Measurements from ENCODE around the gene IL1RN.
"Not testable (repeated sequence)": the region's sequence is repeated elsewhere in the genome, so short reads cannot be mapped to it uniquely, and the experiment has no call there.

IL1RN gene

DNA sequence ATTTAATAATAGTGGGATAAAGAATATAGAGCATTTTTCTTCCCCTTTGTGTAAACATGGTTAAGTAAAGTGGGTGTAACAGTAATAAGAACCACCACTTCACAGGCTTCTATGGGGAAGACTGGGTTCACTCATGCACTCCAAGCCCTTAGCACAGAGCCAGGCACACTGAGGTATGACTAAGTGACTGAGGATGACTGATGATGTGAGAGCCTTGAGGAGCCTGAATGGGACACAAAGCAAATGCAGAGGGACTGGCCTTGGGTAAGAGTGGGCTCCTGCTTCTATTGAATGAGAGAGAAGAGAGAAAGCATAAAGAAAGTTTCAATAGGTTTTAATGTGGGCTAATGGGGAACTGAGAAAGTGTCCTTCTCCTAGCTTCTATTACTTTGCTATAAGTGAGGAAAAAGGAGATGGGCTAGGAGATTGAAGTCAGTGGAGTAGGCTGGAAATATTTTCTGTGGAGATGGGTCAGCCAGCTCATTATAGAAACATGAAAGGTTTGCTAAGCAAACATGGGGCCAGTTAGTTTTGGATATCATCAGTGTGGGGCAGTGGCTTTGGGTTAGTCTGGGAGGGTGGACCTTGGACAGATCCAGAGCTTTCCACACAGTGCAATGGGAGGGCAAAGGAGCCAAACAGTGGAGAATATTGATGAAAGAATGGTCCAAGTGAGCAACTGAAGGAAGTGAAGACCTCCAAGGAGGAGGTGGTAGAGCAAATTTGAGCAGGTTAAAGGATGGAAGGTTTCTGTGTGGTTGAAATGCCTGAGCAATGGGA lies 39.0 kb upstream of the IL1RN start:
- H3K36me3 ChIP-seq (ENCODE audit: control insufficient read depth, insufficient read depth, low read length), result no peaks in the 10 kb centered on the region
- H3K27me3 ChIP-seq (ENCODE audit: control insufficient read depth, insufficient read depth, low read length, poor library complexity, severe bottlenecking), result peaks cover 3% of the 10 kb centered on the region
- no peak overlapping the region for H3K27ac ChIP-seq (ENCODE audit: insufficient read depth, low read depth, low read length, poor library complexity, severe bottlenecking)
- no peaks in the 10 kb centered on the region for H3K4me1 ChIP-seq (ENCODE audit: control insufficient read depth, insufficient read depth, low read length)
- H3K4me3 ChIP-seq (ENCODE audit: insufficient read depth, low read depth, low read length), result no peak overlapping the region
- H3K9me3 ChIP-seq (ENCODE audit: control insufficient read depth, low read length), result no peaks in the 10 kb centered on the region

DNA sequence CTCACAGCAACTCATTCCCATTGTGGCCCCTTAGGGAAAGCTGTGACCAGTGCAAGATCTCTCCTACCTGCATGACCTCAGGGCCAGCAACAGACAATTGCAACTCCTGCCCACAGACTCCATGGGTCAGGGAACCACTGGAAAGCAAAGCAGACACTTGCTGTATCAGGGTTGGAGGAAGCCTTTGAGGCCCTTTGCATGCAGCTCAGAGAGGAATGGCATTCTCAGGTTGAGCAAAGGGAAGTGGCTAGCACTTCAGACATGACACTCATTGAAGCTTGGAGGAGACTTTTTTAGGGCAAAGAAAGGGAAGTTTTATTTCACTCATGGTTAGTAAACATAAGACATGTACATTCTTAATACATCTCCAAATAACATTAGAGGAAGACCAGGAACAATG lies 37.5 kb upstream of the IL1RN start:
- Histone ChIP-seq H3K27ac (ENCODE audit: insufficient read depth, low read depth, low read length, poor library complexity, severe bottlenecking) (no peak overlapping the region), H3K9me3 (ENCODE audit: control insufficient read depth, low read length) (no peaks in the 10 kb centered on the region), H3K27me3 (ENCODE audit: control insufficient read depth, insufficient read depth, low read length, poor library complexity, severe bottlenecking) (peaks cover 3% of the 10 kb centered on the region), H3K4me1 (ENCODE audit: control insufficient read depth, insufficient read depth, low read length) (no peaks in the 10 kb centered on the region), H3K36me3 (ENCODE audit: control insufficient read depth, insufficient read depth, low read length) (no peaks in the 10 kb centered on the region), H3K4me3 (ENCODE audit: insufficient read depth, low read depth, low read length) (no peak overlapping the region)

DNA sequence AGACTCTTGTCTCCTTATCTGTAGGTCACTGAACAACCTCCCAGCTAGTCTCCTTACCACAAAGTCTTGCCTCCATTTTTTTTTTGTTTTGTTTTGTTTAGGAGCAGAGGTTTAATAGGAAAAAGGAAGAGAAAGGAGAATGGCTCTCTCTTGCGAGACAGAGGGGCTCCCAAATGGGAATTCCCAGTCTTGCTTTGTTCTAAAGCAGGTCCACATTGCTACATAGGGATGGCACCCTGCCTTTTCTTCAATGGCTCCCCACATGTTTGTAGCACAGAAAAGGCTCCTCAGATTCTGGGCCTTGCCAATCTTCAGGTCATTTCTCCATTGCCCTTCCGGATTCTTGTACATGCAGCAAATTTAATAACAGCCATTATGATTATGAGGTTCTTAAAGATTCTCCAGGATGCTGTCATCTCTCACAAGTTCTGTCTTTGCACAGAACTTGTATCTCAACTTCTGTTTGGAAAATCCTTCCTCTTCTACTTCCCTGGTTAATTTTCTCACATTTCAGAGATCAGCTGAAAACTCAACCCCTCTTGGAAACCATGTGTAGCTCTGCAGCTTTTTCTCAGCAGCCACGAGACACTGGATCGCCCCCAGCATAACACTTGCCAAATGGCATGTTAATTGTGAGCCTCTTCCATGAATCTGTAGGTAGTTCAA lies 36.0 kb upstream of the IL1RN start:
- no peak overlapping the region for H3K4me3 ChIP-seq (ENCODE audit: insufficient read depth, low read depth, low read length)
- no peaks in the 10 kb centered on the region for H3K36me3 ChIP-seq (ENCODE audit: control insufficient read depth, insufficient read depth, low read length)
- no peak overlapping the region for H3K27ac ChIP-seq (ENCODE audit: insufficient read depth, low read depth, low read length, poor library complexity, severe bottlenecking)
- no peaks in the 10 kb centered on the region for H3K4me1 ChIP-seq (ENCODE audit: control insufficient read depth, insufficient read depth, low read length)
- H3K27me3 ChIP-seq (ENCODE audit: control insufficient read depth, insufficient read depth, low read length, poor library complexity, severe bottlenecking), result peaks cover 3% of the 10 kb centered on the region
- WGBS, 2 experiments, result 91 to 92% methylated on average over 4 of the region's 4 CpGs
- H3K9me3 ChIP-seq (ENCODE audit: control insufficient read depth, low read length), result no peaks in the 10 kb centered on the region

DNA sequence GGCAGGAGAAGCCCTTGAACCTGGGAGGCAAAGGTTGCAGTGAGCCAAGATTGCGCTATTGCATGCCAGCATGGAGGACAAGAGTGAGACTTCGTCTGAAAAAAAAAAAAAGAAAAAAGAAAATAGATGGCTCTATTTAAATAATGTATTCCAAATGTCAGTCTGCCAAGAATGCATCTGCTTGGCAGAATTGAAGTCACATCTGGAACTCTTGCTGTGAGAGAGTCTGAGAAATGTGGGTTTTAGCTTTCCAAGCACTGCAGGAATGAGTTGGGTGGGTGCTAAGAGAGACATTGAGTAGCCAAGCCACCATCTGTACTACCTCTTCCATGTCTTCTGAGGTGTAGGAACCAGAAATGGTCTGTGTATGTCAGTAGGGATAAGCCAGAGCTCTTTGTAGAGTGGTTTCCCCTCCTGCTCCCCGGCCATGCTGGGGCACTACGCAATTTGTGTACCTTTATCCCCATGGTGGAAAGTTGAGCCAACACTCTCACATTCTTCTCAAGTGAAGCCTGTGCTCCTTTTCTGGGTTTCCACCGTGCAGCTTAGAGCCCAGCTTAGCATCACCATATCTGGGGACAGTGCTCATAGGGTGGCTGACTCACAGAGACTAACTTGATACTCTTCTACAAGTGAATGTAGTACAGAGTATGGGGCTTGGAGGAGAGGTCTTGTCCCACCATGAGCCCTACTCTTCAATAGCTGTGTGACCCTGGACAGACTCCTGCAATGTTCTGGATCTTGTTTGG lies 34.4 kb upstream of the IL1RN start:
- 88% methylated on average over 5 of the region's 5 CpGs for WGBS, 2 experiments
- Histone ChIP-seq H3K27ac (ENCODE audit: insufficient read depth, low read depth, low read length, poor library complexity, severe bottlenecking) (no peak overlapping the region), H3K9me3 (ENCODE audit: control insufficient read depth, low read length) (peaks cover 2% of the 10 kb centered on the region), H3K36me3 (ENCODE audit: control insufficient read depth, insufficient read depth, low read length) (no peaks in the 10 kb centered on the region), H3K27me3 (ENCODE audit: control insufficient read depth, insufficient read depth, low read length, poor library complexity, severe bottlenecking) (peaks cover 3% of the 10 kb centered on the region), H3K4me3 (ENCODE audit: insufficient read depth, low read depth, low read length) (no peak overlapping the region), H3K4me1 (ENCODE audit: control insufficient read depth, insufficient read depth, low read length) (no peaks in the 10 kb centered on the region)

DNA sequence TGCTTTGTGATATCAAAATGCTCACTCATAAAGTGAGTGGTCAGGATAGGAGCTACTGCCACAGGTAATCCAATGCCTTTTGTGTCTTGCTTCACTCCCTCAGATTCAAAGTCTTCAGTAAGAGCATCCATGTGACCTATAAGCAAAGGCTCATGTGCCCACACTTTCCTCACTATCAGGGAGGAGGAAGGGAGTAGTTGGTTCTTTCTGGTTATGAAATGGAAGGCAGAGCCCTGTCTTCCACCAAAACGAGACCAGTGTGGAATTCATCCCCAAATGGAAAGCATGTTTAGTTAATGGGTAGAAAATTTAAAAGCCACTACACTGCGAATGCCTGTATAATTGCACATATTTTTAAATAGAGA lies 33.8 kb upstream of the IL1RN start:
- Histone ChIP-seq H3K27me3 (ENCODE audit: control insufficient read depth, insufficient read depth, low read length, poor library complexity, severe bottlenecking) (peaks cover 3% of the 10 kb centered on the region), H3K4me1 (ENCODE audit: control insufficient read depth, insufficient read depth, low read length) (no peaks in the 10 kb centered on the region), H3K4me3 (ENCODE audit: insufficient read depth, low read depth, low read length) (no peak overlapping the region), H3K27ac (ENCODE audit: insufficient read depth, low read depth, low read length, poor library complexity, severe bottlenecking) (no peak overlapping the region), H3K9me3 (ENCODE audit: control insufficient read depth, low read length) (peaks cover 2% of the 10 kb centered on the region), H3K36me3 (ENCODE audit: control insufficient read depth, insufficient read depth, low read length) (no peaks in the 10 kb centered on the region)
- 89 to 91% methylated on average over 2 of the region's 2 CpGs for WGBS, 2 experiments

DNA sequence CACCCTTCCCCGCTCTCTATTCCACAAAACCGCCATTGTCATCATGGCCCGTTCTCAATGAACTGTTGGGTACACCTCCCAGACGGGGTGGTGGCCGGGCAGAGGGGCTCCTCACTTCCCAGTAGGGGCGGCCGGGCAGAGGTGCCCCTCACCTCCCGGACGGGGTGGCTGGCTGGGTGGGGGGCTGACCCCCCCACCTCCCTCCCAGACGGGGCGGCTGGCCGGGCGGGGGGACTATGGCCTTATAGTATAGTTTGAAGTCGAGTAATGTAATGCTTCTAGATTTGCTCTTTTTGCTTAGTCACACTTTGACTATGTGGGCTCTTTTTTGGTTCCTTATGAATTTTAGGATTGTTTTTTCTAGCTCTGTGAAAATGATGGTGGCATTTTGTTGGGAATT lies 31.1 kb upstream of the IL1RN start:
- H3K27me3 ChIP-seq (ENCODE audit: control insufficient read depth, insufficient read depth, low read length, poor library complexity, severe bottlenecking); H3K27ac ChIP-seq (ENCODE audit: insufficient read depth, low read depth, low read length, poor library complexity, severe bottlenecking); H3K4me1 ChIP-seq (ENCODE audit: control insufficient read depth, insufficient read depth, low read length); H3K9me3 ChIP-seq (ENCODE audit: control insufficient read depth, low read length); H3K36me3 ChIP-seq (ENCODE audit: control insufficient read depth, insufficient read depth, low read length); H3K4me3 ChIP-seq (ENCODE audit: insufficient read depth, low read depth, low read length): not testable (repeated sequence)
- 95 to 97% methylated on average over 6 to 9 of the region's 14 CpGs for WGBS, 2 experiments

DNA sequence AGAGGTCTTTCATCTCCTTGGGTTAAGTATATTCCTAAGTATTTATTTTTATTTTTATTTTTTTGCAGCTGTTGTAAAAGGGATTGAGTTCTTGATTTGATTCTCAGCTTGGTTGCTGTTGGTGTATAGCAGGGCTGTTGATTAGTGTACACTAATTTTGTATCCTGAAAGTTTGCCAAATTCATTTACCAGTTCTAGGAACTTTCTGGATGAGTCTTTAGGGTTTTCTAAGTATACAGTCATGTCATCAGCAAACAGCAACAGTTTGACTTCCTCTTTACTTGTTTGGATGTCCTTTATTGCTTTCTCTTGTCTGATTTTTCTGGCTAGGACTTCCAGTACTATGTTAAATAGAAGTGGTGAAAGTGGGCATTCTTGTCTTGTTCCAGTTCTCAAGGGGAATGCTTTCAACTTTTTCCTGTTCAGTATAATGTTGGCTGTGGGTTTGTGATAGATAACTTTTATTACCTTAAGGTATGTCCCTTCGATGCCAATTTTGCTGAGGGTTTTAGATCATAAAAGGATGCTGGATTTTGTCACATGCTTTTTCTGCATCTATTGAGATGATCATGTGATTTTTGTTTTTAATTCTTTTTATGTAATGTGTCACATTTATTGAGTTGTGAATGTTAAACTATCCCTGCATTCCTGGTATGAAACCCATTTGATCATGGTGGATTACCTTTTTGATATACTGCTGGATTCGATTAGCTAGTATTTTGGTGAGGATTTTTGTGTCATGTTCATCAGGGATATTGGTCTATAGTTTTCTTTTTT lies 30.4 kb upstream of the IL1RN start:
- not testable (repeated sequence) for H3K27me3 ChIP-seq (ENCODE audit: control insufficient read depth, insufficient read depth, low read length, poor library complexity, severe bottlenecking); H3K9me3 ChIP-seq (ENCODE audit: control insufficient read depth, low read length); H3K36me3 ChIP-seq (ENCODE audit: control insufficient read depth, insufficient read depth, low read length); H3K27ac ChIP-seq (ENCODE audit: insufficient read depth, low read depth, low read length, poor library complexity, severe bottlenecking); H3K4me3 ChIP-seq (ENCODE audit: insufficient read depth, low read depth, low read length); H3K4me1 ChIP-seq (ENCODE audit: control insufficient read depth, insufficient read depth, low read length)
- WGBS, 2 experiments, result 86 to 87% methylated on average over 2 of the region's 2 CpGs

DNA sequence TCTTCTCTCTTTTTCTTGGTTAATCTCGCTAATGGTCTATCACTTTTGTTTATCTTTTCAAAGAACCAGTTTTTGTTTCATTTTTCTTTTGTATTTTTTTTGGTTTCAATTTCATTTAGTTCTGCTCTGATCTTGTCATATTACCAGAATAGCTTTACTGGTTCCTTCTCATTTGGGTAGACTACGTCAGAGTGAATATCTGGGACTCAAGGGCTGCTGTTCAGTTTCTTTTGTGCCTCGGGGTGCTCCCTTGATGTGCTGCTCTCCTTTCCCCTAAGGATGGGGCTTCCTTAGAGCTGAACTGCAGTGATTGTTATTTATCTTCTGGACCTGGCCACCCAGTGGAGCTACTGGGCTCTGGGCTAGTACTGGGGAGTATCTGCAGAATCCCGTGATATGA lies 29.4 kb upstream of the IL1RN start:
- peaks cover 2% of the 10 kb centered on the region for H3K9me3 ChIP-seq (ENCODE audit: control insufficient read depth, low read length)
- H3K36me3 ChIP-seq (ENCODE audit: control insufficient read depth, insufficient read depth, low read length), result no peaks in the 10 kb centered on the region
- WGBS, 2 experiments, result 94 to 96% methylated on average over 3 to 4 of the region's 4 CpGs
- H3K27ac ChIP-seq (ENCODE audit: insufficient read depth, low read depth, low read length, poor library complexity, severe bottlenecking), result no peak overlapping the region
- no peak overlapping the region for H3K4me3 ChIP-seq (ENCODE audit: insufficient read depth, low read depth, low read length)
- H3K27me3 ChIP-seq (ENCODE audit: control insufficient read depth, insufficient read depth, low read length, poor library complexity, severe bottlenecking), result no peaks in the 10 kb centered on the region
- H3K4me1 ChIP-seq (ENCODE audit: control insufficient read depth, insufficient read depth, low read length), result no peaks in the 10 kb centered on the region

DNA sequence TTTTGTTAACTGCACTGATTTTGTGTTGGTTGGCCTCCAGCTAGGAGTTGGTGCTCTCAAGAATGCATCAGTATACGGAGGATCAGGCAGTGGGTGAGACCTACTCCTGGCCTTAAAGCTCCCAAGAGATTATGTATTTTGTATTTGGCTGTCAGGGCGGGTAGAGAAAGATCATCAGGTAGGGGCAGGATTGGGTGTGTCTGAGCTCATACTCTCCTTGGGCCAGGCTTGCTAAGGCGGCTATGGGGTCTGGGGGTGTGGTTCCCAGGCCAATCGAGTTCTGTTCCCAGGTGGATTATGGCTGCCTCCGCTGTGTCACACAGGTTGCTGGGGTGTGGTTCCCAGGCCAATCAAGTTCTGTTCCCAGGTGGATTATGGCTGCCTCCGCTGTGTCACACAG lies 28.9 kb upstream of the IL1RN start:
- Histone ChIP-seq H3K4me3 (ENCODE audit: insufficient read depth, low read depth, low read length) (no peak overlapping the region), H3K36me3 (ENCODE audit: control insufficient read depth, insufficient read depth, low read length) (no peaks in the 10 kb centered on the region), H3K4me1 (ENCODE audit: control insufficient read depth, insufficient read depth, low read length) (no peaks in the 10 kb centered on the region), H3K27me3 (ENCODE audit: control insufficient read depth, insufficient read depth, low read length, poor library complexity, severe bottlenecking) (no peaks in the 10 kb centered on the region), H3K9me3 (ENCODE audit: control insufficient read depth, low read length) (peaks cover 2% of the 10 kb centered on the region), H3K27ac (ENCODE audit: insufficient read depth, low read depth, low read length, poor library complexity, severe bottlenecking) (no peak overlapping the region)
- WGBS, 2 experiments, result 95 to 96% methylated on average over 6 of the region's 6 CpGs

DNA sequence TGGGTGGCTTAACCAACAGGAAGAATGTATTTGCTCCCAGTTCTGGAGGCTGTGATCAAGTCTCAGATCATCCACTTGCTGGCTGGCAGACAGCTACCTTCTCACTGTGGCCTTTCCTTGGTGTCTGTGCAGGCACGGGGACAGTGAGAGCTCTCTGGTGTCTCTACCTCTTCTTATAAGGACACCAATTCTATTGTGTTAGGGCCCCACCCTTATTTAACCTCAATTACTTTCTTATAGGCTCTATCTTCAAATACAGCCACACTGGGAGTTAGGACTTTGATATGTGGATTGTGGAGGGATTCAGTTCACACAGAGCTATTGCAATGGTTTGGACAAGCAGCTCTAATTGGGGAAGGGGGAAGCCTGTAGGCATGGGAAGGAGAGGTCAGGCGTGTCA lies 25.3 kb upstream of the IL1RN start:
- WGBS, 2 experiments, result 89 to 97% methylated on average over 2 of the region's 2 CpGs

More for the DNA sequence above, 25.3 kb upstream of the IL1RN start:
- Histone ChIP-seq H3K4me1 (ENCODE audit: control insufficient read depth, insufficient read depth, low read length) (no peaks in the 10 kb centered on the region), H3K4me3 (ENCODE audit: insufficient read depth, low read depth, low read length) (no peak overlapping the region), H3K27me3 (ENCODE audit: control insufficient read depth, insufficient read depth, low read length, poor library complexity, severe bottlenecking) (no peaks in the 10 kb centered on the region), H3K27ac (ENCODE audit: insufficient read depth, low read depth, low read length, poor library complexity, severe bottlenecking) (no peak overlapping the region), H3K9me3 (ENCODE audit: control insufficient read depth, low read length) (peaks cover 2% of the 10 kb centered on the region), H3K36me3 (ENCODE audit: control insufficient read depth, insufficient read depth, low read length) (no peaks in the 10 kb centered on the region)

All from ectodermal cell (in vitro differentiated cells).